ENCODE data around the gene DGKE. TPM values are rescaled to one million over a fixed set of nuclear protein-coding genes. Genes with fewer than 3 reads are reported as not detected.

The DGKE gene
- total RNA-seq, 4 donors from 2014 or later = 14.4 to 31.2 (median 23.1) TPM

DNA sequence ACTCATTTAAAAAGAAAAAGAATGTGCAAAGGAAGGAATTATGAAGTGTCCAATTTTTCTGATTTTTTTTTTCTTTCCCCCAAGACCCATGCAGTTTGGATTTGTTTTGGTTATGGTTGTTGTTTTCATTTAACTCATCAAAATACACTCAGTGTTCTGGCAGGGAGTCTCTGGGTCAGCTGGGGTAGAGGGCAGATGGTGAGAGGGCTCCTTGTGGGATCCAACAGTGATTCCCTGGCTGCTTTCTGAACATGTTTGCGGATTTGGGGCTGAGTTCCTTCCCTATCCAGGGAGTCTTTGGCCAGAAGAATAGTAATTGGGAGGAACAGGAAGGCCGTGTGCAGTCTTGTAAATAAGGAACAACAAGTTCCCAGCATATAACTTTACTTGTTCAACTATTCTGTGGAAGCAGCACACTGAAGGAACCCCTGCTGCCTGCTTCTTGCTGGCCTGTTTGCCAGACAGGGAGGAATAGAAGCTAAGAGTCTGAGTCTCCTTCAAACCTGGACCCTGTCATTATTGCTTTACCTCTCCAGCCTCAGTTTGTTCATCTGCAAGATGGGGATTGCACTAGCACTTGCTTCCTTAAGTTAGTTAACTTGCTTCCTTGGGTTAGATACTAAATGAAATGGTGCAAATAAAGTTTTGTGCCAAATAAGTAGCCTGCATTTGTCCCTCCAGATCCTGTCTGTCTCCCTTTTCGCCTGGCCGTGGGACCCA, 32.3 kb upstream of the DGKE start:
- Histone ChIP-seq H3K27me3 (no peaks in the 10 kb centered on the region), H3K27ac (no peak overlapping the region)
- intact Hi-C loops (cut with DNase I; ENCODE audit: low total_unique reads) = no loop called here

DNA sequence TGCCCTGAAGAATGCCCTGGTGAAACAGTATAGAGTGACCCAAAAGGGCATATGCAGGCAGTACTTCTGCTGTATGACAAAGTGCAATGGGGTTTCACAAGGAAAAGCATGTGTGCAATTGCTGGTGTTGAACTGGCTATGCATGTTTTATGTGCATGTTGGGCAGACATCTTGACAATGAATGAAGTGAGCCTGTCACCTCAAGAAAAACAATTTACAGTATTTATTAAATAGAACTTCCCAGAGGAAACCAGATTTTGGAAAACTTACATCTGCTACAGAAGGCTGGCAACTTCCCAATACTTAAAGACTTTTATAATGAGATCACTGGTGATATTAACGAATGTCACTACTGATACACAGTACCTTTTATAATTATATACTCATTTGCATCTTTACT, 30.9 kb upstream of the DGKE start:
- Histone ChIP-seq H3K4me1 (no peaks in the 10 kb centered on the region), H3K4me3 (no peak overlapping the region), H3K9me3 (no peaks in the 10 kb centered on the region), H3K36me3 (no peaks in the 10 kb centered on the region), H3K27ac (no peak overlapping the region), H3K27me3 (no peaks in the 10 kb centered on the region)
- no peak for DNase-seq
- TF ChIP-seq, protein P1, sequence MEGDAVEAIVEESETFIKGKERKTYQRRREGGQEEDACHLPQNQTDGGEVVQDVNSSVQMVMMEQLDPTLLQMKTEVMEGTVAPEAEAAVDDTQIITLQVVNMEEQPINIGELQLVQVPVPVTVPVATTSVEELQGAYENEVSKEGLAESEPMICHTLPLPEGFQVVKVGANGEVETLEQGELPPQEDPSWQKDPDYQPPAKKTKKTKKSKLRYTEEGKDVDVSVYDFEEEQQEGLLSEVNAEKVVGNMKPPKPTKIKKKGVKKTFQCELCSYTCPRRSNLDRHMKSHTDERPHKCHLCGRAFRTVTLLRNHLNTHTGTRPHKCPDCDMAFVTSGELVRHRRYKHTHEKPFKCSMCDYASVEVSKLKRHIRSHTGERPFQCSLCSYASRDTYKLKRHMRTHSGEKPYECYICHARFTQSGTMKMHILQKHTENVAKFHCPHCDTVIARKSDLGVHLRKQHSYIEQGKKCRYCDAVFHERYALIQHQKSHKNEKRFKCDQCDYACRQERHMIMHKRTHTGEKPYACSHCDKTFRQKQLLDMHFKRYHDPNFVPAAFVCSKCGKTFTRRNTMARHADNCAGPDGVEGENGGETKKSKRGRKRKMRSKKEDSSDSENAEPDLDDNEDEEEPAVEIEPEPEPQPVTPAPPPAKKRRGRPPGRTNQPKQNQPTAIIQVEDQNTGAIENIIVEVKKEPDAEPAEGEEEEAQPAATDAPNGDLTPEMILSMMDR (IDR thresholded peaks at IDR 0.05) = no peak
- TF ChIP-seq POLR2A (IDR thresholded peaks at IDR 0.05) = no peak
- intact Hi-C loops (cut with DNase I; ENCODE audit: low total_unique reads) = no loop called here

More for the DNA sequence above, 32.3 kb upstream of the DGKE start:
- Histone ChIP-seq H3K9me3 (no peaks in the 10 kb centered on the region), H3K36me3 (no peaks in the 10 kb centered on the region), H3K4me1 (no peaks in the 10 kb centered on the region), H3K4me3 (no peak overlapping the region)
- DNase-seq = no peak
- TF ChIP-seq, protein P1 (IDR thresholded peaks at IDR 0.05) = no peak
- TF ChIP-seq POLR2A (IDR thresholded peaks at IDR 0.05) = no peak

DNA sequence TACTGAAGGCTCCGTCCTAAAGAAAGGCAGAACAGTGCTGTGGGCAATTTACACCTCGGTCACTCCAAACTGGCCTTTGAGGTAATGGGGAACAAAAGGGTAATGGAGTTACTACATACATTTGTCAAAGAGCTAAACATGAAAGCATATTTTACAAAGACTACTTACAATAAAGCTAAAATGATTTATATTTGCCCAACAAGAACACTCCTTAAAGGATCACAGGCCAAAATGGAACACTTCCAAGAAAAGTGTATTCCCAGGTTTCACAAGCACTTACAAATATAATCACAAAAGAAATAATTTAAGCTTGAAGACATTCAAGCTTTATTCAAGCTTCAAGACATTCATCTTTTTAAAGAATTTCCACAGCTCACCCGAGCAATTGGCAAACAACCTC, 29.5 kb upstream of the DGKE start:
- no peaks in the 10 kb centered on the region for H3K27me3 ChIP-seq

GRCh38 chr17:56806949-56807348, 27.0 kb upstream of the DGKE start:
- H3K4me3 ChIP-seq = no peak overlapping the region

More for the DNA sequence above, 29.5 kb upstream of the DGKE start:
- no peak for DNase-seq
- Histone ChIP-seq H3K36me3 (no peaks in the 10 kb centered on the region), H3K27ac (no peak overlapping the region), H3K4me1 (no peaks in the 10 kb centered on the region), H3K9me3 (no peaks in the 10 kb centered on the region), H3K4me3 (no peak overlapping the region)
- intact Hi-C loops (cut with DNase I; ENCODE audit: low total_unique reads) = no loop called here
- TF ChIP-seq, protein P1 (IDR thresholded peaks at IDR 0.05) = no peak
- no peak for TF ChIP-seq POLR2A (IDR thresholded peaks at IDR 0.05)

GRCh38 chr17:56807723-56808122, 26.2 kb upstream of the DGKE start:
- TF ChIP-seq, protein P1 (IDR thresholded peaks at IDR 0.05) = no peak
- TF ChIP-seq POLR2A (IDR thresholded peaks at IDR 0.05) = no peak
- intact Hi-C loops (cut with DNase I; ENCODE audit: low total_unique reads) = no loop called here
- Histone ChIP-seq H3K9me3 (no peaks in the 10 kb centered on the region), H3K27me3 (no peaks in the 10 kb centered on the region), H3K4me1 (no peaks in the 10 kb centered on the region), H3K27ac (no peak overlapping the region), H3K36me3 (no peaks in the 10 kb centered on the region), H3K4me3 (no peak overlapping the region)
- no peak for DNase-seq

More at GRCh38 chr17:56806949-56807348, 27.0 kb upstream of the DGKE start:
- intact Hi-C loops (cut with DNase I; ENCODE audit: low total_unique reads) = no loop called here
- TF ChIP-seq, protein P1 (IDR thresholded peaks at IDR 0.05) = no peak
- TF ChIP-seq POLR2A (IDR thresholded peaks at IDR 0.05) = no peak
- DNase-seq = no peak
- Histone ChIP-seq H3K27me3 (no peaks in the 10 kb centered on the region), H3K9me3 (no peaks in the 10 kb centered on the region), H3K4me1 (no peaks in the 10 kb centered on the region), H3K36me3 (no peaks in the 10 kb centered on the region), H3K27ac (no peak overlapping the region)
